ENCODE measurements around the gene LST1. TPM values are rescaled to one million over a fixed set of nuclear protein-coding genes. Genes with fewer than 3 reads are reported as not detected.

The LST1 gene
- total RNA-seq, 1 donor from 2014 or later: 6.5 TPM

GRCh38 chr6:31636698-31637596 lies 50.9 kb downstream of the LST1 start:
- Histone ChIP-seq H3K9me3 (replicated peaks) (no peaks in the 10 kb centered on the region), H3K27me3 (ENCODE audit: low read depth) (no peaks in the 10 kb centered on the region), H3K4me1 (no peaks in the 10 kb centered on the region), H3K27ac (replicated peaks) (no peak overlapping the region), H3K4me3 (no peak overlapping the region), H3K36me3 (peaks cover 98% of the 10 kb centered on the region)
- TF ChIP-seq CTCF (IDR thresholded peaks at IDR 0.05; ENCODE audit: borderline replicate concordance): no peak
- DNase-seq: no peak
- intact Hi-C loops (cut with micrococcal nuclease): no loop called here

Small RNAs within 50 kb of the gene (microRNA-seq; reads per million reads assigned to microRNA genes)
- gene MIR6832: not detected

Other genes starting within 250 kb of the LST1 start
- gene HLA-B, start 229.1 kb upstream of the LST1 start, total RNA-seq: 400 TPM
- 9.9 TPM for gene MICA, start 182.7 kb upstream of the LST1 start, total RNA-seq
- 1.1 TPM for gene MICB, start 88.1 kb upstream of the LST1 start, total RNA-seq
- gene MCCD1, start 57.3 kb upstream of the LST1 start, total RNA-seq: not detected
- gene DDX39B, start 44.3 kb upstream of the LST1 start, total RNA-seq: 179 TPM
- 1.6 TPM for gene ATP6V1G2, start 39.7 kb upstream of the LST1 start, total RNA-seq
- 11.5 TPM for gene NFKBIL1, start 38.7 kb upstream of the LST1 start, total RNA-seq
- gene LTA, start 14.0 kb upstream of the LST1 start, total RNA-seq: not detected
- gene TNF, start 10.7 kb upstream of the LST1 start, total RNA-seq: 0.47 TPM
- 0.25 TPM for gene LTB, start 3.9 kb upstream of the LST1 start, total RNA-seq
- gene NCR3, start 6.7 kb downstream of the LST1 start, total RNA-seq: not detected
- gene AIF1, start 29.0 kb downstream of the LST1 start, total RNA-seq: 15.2 TPM
- 82.4 TPM for gene PRRC2A, start 34.4 kb downstream of the LST1 start, total RNA-seq
- gene BAG6, start 66.4 kb downstream of the LST1 start, total RNA-seq: 260 TPM
- gene APOM, start 69.6 kb downstream of the LST1 start, total RNA-seq: 2.4 TPM
- 16.9 TPM for gene C6orf47, start 74.5 kb downstream of the LST1 start, total RNA-seq
- gene GPANK1, start 78.7 kb downstream of the LST1 start, total RNA-seq: 19.2 TPM
- gene CSNK2B, start 79.8 kb downstream of the LST1 start, total RNA-seq: 105 TPM
- 4.4 TPM for gene LY6G5B, start 83.7 kb downstream of the LST1 start, total RNA-seq
- 1.5 TPM for gene LY6G5C, start 94.8 kb downstream of the LST1 start, total RNA-seq
- gene ABHD16A, start 117.0 kb downstream of the LST1 start, total RNA-seq: 29.6 TPM
- gene LY6G6F, start 120.6 kb downstream of the LST1 start, total RNA-seq: not detected
- gene LY6G6D, start 129.1 kb downstream of the LST1 start, total RNA-seq: not detected
- not detected for gene LY6G6C, start 135.5 kb downstream of the LST1 start, total RNA-seq
- gene MPIG6B, start 137.1 kb downstream of the LST1 start, total RNA-seq: 0.19 TPM
- gene DDAH2, start 143.0 kb downstream of the LST1 start, total RNA-seq: 36.1 TPM
- 78.0 TPM for gene CLIC1, start 150.3 kb downstream of the LST1 start, total RNA-seq
- 1.3 TPM for gene MSH5, start 153.7 kb downstream of the LST1 start, total RNA-seq
- not detected for gene SAPCD1, start 176.4 kb downstream of the LST1 start, total RNA-seq
- gene VWA7, start 191.1 kb downstream of the LST1 start, total RNA-seq: 14.7 TPM
- 20.0 TPM for gene VARS1, start 209.5 kb downstream of the LST1 start, total RNA-seq
- gene LSM2, start 220.7 kb downstream of the LST1 start, total RNA-seq: 19.4 TPM
- gene HSPA1L, start 229.0 kb downstream of the LST1 start, total RNA-seq: 2.2 TPM
- gene HSPA1A, start 229.3 kb downstream of the LST1 start, total RNA-seq: 271 TPM
- gene HSPA1B, start 241.5 kb downstream of the LST1 start, total RNA-seq: 184 TPM